ENCODE measurements around the gene TGOLN2.
"Not testable (repeated sequence)": the region's sequence is repeated elsewhere in the genome, so short reads cannot be mapped to it uniquely, and the experiment has no call there.

The TGOLN2 gene

DNA sequence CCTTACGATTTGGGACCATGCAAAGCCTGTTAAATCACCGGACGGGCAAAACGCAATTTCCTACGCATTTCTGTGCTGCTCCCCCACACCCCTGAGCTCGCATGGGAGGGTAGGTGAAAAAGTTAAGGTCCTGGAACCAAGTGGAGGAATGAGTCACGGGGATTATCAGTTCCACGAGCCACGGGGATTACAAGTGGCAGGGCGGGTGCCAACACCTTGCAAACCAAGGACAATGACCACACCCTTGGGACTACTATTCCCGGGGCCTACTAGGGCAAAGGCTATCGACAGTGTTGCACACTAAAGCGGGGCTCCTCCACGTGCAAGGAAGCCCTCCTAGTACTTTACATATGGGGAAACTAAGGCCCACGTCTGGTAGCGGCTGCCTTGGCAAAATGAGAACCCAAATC is 26.1 kb upstream of the TGOLN2 start:
- TF ChIP-seq, protein P1, sequence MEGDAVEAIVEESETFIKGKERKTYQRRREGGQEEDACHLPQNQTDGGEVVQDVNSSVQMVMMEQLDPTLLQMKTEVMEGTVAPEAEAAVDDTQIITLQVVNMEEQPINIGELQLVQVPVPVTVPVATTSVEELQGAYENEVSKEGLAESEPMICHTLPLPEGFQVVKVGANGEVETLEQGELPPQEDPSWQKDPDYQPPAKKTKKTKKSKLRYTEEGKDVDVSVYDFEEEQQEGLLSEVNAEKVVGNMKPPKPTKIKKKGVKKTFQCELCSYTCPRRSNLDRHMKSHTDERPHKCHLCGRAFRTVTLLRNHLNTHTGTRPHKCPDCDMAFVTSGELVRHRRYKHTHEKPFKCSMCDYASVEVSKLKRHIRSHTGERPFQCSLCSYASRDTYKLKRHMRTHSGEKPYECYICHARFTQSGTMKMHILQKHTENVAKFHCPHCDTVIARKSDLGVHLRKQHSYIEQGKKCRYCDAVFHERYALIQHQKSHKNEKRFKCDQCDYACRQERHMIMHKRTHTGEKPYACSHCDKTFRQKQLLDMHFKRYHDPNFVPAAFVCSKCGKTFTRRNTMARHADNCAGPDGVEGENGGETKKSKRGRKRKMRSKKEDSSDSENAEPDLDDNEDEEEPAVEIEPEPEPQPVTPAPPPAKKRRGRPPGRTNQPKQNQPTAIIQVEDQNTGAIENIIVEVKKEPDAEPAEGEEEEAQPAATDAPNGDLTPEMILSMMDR (IDR thresholded peaks at IDR 0.05; ENCODE audit: borderline replicate concordance, control extremely low read depth, extremely low read depth, insufficient read depth, missing control alignments): no peak

DNA sequence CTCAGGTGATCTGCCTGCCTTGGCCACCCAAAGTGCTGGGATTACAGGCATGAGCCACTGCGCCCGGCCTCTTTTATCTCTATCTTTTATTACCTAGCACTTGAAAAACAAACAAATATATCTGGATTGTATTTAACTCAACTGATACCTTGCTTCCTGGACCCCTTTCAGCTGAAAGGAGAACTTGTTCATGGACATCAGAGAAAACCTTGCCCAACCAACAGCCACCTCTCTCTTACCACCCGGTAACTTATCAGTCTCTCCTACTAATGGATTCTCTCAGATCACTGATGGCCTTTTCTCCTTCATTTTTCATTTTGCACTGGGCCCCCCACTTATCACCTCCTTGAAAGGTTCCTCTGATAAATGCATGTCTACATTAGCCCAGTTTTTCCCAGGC is 19.8 kb upstream of the TGOLN2 start:
- TF ChIP-seq, protein P1 (IDR thresholded peaks at IDR 0.05; ENCODE audit: borderline replicate concordance, control extremely low read depth, extremely low read depth, insufficient read depth, missing control alignments): no peak
- in situ Hi-C loops (cut with MboI; ENCODE audit: low sequenced_read_pairs, unreplicated experiment): no loop called here
- DNase-seq (ENCODE audit: low spot score): no peak

More for the DNA sequence above, 26.1 kb upstream of the TGOLN2 start:
- in situ Hi-C loops (cut with MboI; ENCODE audit: low sequenced_read_pairs, unreplicated experiment): no loop called here
- DNase-seq (ENCODE audit: low spot score): no peak

DNA sequence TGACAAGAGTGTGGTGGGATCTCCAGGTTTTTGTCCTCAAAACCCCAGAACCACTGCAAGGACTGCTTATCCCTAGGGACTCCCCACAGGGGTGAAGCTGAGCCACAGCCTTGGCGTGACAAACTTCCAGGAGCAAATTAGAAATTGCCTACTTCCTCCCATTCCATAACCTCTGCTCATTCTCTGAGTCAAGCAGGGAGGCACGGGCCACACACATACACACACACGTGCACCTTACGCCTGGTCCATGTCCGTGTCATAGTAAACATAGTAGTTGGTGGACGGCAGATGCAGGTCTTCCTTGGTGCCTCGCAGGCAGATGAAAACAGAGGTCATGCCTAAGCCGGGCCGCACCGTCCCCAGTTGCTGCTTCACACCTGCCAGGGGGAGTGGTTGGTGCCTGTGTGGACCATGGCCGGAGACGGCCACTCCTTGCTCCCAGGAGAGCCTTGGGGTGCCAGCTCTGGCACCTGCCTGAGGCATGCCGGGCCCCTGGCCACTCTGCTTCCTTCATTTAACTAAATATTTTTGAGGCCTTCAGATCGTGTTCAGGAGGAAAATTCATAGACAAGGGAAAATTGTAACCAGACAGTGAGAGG is 16.7 kb upstream of the TGOLN2 start:
- DNase-seq (ENCODE audit: low spot score): no peak
- TF ChIP-seq, protein P1 (IDR thresholded peaks at IDR 0.05; ENCODE audit: borderline replicate concordance, control extremely low read depth, extremely low read depth, insufficient read depth, missing control alignments): no peak
- in situ Hi-C loops (cut with MboI; ENCODE audit: low sequenced_read_pairs, unreplicated experiment): no loop called here

DNA sequence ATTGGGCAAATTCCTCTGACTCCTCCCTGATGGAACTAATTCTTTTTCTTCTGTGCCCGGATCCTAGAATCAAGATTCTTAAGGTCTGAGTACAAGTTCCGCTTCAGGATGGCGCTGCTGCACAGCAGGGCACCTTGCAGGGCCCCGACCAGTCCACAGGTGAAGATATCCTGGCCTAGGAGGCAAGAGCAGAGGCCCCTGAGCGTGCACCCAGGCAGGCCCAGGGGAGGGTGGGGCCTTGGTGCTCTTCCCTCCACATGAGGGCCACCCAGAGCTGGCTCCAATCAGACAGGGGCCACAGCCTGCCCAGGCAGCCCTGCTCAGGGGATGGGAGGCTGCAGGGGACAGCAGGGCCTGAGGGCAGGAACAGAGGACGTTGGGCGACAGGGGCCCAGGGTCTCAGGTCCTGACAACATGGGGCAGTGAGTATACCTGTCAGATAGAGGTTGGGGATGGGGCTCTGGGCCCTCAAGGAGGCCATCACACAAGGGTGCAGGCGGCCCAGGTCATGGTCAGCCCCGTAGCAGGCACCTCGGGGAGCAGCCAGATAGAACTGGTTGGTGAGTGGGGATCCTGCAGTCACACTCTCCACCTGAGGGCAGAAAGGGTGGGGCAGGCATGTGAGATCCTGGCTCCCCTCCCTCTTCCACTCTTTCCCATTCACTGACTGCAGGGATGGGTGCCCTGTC is 15.6 kb upstream of the TGOLN2 start:
- in situ Hi-C loops (cut with MboI; ENCODE audit: low sequenced_read_pairs, unreplicated experiment): not testable (repeated sequence)

DNA sequence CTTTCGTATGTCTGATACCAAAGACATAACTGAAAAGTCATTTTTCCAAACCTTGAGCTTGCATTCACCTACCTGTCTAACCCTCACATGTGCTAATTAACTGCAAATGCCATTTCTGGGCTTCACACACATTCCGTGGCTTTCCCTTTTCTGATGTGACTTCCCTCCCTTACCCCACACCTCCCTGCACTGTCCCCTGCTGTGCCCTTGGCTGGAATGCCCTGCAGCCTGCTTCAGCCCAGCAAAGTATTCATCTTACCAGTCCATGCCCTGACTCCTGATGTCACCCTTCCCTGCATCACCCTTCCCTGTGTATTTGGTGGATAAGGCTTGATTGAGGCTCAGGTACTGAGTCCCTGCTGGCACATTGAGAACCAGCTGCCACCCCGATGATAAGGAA is 14.4 kb upstream of the TGOLN2 start:
- DNase-seq (ENCODE audit: low spot score): no peak
- in situ Hi-C loops (cut with MboI; ENCODE audit: low sequenced_read_pairs, unreplicated experiment): no loop called here
- TF ChIP-seq, protein P1 (IDR thresholded peaks at IDR 0.05; ENCODE audit: borderline replicate concordance, control extremely low read depth, extremely low read depth, insufficient read depth, missing control alignments): no peak

More for the DNA sequence above, 15.6 kb upstream of the TGOLN2 start:
- not testable (repeated sequence) for DNase-seq (ENCODE audit: low spot score)

DNA sequence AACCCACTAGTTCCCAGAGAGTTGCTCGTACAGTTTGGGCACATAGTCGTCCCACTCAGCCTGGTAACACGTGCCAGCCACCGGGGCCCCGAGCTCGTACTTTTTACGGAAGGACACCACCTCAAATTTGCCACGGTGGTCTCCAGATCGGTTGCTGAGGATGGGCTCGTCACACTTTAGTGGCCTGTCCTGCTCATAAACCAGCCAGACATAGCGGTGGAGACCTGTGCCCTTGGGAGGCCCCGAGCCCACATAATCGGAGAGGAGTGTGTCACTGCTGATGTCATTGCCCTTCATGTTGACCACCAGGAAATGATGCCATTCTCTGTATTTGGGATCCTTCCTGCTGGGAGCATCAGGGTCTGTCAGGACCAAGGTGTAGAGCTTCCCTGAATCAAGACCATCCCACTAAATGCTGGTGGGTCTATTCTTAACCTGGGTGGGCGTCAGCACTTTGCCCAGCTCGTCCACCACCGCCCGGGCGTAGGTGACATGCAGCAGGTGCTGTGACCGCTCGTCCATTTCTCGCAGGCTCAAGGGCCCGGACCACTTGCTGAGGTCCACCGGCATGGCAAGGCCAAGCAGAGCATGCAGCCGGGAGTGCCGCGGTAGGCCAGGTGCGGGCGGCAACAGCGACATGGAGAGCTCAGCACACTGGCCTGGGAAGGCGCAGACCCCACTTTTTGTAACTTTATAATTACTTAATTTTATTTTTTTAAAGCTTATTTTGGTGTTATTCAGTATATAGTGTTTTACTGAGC is 13.7 kb upstream of the TGOLN2 start:
- in situ Hi-C loops (cut with MboI; ENCODE audit: low sequenced_read_pairs, unreplicated experiment): no loop called here

More for the DNA sequence above, 13.7 kb upstream of the TGOLN2 start:
- no peak for DNase-seq (ENCODE audit: low spot score)
- TF ChIP-seq, protein P1 (IDR thresholded peaks at IDR 0.05; ENCODE audit: borderline replicate concordance, control extremely low read depth, extremely low read depth, insufficient read depth, missing control alignments): no peak

Data from GM13976 (cell line).